ENCODE measurements around the gene TBC1D9.

- TF ChIP-seq, protein P1, sequence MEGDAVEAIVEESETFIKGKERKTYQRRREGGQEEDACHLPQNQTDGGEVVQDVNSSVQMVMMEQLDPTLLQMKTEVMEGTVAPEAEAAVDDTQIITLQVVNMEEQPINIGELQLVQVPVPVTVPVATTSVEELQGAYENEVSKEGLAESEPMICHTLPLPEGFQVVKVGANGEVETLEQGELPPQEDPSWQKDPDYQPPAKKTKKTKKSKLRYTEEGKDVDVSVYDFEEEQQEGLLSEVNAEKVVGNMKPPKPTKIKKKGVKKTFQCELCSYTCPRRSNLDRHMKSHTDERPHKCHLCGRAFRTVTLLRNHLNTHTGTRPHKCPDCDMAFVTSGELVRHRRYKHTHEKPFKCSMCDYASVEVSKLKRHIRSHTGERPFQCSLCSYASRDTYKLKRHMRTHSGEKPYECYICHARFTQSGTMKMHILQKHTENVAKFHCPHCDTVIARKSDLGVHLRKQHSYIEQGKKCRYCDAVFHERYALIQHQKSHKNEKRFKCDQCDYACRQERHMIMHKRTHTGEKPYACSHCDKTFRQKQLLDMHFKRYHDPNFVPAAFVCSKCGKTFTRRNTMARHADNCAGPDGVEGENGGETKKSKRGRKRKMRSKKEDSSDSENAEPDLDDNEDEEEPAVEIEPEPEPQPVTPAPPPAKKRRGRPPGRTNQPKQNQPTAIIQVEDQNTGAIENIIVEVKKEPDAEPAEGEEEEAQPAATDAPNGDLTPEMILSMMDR (IDR thresholded peaks at IDR 0.05), result no peak
- TF ChIP-seq POLR2AphosphoS5 (IDR thresholded peaks at IDR 0.05), result no peak
These were observed 67.2 kb downstream of the TBC1D9 start for GRCh38 chr4:140688711-140689598.

Measured in prostate gland (tissue), 2 donors.